NB4 (cell line): ENCODE measurements around the gene ZNF518A.

ENCODE experiments used
- CTCF ChIP-seq: IDR thresholded peaks from one replicate; pipeline ENCODE4 v1.5.1; 2012; ENCODE audit warnings: low read depth, low read length
- POLR2A ChIP-seq: IDR thresholded peaks from 2 replicates; pipeline ENCODE4 v1.6.1; 2011; ENCODE audit warnings: mild to moderate bottlenecking; ENCODE audit not compliant: insufficient read length; ENCODE audit errors: extremely low read depth

- TF ChIP-seq CTCF (no peak), POLR2A (no peak)
Observed at GRCh38 chr10:96112531-96112930, 17.6 kb upstream of the ZNF518A start.
